Measurements from ENCODE around the gene VSIG10L2.

VSIG10L2 gene

GRCh38 chr11:125949271-125950177 lies 3.7 kb downstream of the VSIG10L2 start:
- CTCF ChIA-PET: interaction anchor here (1.4 kb wide), 1 partner anchor 27 kb away, joined by 3 read pairs; no protein-coding TSS in a partner anchor

DNA sequence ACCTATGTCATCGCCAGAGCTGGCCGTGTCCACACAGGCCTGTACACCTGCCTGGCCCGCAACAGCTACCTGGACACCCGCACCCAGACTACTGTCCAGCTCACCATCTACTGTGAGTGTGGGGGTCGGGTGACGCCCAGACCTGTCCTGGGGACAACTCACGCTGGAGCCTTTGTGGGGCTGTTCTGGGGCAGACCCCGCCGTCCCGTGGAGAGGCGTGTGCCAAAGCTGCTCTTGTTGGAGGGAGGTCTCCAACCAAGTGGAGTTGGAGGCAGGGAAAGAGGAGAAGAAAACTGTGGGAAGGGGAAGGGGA lies 4.3 kb downstream of the VSIG10L2 start:
- ChIA-PET POLR2A (no interaction called here), CTCF (no interaction called here)
- no peak for DNase-seq (ENCODE audit: extremely low spot score)
- TF ChIP-seq, protein P1, sequence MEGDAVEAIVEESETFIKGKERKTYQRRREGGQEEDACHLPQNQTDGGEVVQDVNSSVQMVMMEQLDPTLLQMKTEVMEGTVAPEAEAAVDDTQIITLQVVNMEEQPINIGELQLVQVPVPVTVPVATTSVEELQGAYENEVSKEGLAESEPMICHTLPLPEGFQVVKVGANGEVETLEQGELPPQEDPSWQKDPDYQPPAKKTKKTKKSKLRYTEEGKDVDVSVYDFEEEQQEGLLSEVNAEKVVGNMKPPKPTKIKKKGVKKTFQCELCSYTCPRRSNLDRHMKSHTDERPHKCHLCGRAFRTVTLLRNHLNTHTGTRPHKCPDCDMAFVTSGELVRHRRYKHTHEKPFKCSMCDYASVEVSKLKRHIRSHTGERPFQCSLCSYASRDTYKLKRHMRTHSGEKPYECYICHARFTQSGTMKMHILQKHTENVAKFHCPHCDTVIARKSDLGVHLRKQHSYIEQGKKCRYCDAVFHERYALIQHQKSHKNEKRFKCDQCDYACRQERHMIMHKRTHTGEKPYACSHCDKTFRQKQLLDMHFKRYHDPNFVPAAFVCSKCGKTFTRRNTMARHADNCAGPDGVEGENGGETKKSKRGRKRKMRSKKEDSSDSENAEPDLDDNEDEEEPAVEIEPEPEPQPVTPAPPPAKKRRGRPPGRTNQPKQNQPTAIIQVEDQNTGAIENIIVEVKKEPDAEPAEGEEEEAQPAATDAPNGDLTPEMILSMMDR (IDR thresholded peaks at IDR 0.05; ENCODE audit: control extremely low read depth, extremely low read depth, low read depth, missing control alignments): no peak

More at GRCh38 chr11:125949271-125950177, 3.7 kb downstream of the VSIG10L2 start:
- TF ChIP-seq, protein P1 (IDR thresholded peaks at IDR 0.05; ENCODE audit: control extremely low read depth, extremely low read depth, low read depth, missing control alignments): no peak
- DNase-seq (ENCODE audit: extremely low spot score): no peak
- POLR2A ChIA-PET: interaction anchor here (0.5 kb wide), 1 partner anchor 277 kb away, joined by 6 read pairs; no protein-coding TSS in a partner anchor

DNA sequence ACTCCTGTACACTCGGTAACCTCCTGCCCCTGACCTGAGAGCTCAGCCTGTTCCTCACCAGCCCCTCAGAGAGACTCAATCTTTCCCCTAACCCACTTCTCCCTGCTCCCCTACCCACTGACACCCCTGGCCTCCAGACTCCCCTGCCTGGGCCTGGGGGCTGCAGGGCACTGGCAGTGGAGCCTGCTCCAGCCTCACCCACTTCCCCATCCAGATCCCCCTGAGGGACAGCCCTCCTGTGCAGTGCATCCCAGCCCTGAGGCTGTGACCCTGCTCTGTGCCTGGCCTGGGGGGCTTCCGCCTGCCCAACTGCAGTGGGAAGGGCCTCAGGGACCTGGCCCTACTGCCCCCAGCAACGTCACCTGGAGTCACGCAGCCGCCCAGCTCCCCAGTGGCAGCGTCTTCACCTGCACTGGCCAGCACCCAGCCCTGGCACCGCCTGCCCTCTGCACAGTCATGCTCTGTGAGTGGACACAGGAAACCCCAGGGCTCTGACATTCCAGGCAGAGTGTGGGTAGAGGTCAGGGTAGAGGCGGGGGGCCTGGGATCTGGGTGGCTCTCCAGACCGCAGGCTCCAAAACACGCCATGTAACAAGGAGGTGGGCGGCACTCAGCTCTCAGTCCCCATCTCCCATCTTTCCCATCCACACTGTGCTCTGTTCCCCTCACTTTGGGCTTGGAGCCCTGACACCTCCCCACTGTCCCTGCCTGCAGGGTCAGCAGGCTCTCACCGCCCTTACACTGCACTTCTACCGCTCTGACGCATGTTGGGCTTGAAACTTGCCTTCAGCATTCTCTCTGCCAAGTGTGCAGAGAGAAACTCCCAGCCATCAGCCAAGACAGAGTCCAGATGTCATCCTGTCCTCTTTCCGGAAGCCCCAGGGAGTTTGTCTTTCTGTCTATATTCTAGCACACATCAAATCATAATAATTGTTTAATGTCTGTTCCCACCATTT lies 5.1 kb downstream of the VSIG10L2 start:
- ChIA-PET POLR2A (no interaction called here), CTCF (no interaction called here)
- no peak for DNase-seq (ENCODE audit: extremely low spot score)

DNA sequence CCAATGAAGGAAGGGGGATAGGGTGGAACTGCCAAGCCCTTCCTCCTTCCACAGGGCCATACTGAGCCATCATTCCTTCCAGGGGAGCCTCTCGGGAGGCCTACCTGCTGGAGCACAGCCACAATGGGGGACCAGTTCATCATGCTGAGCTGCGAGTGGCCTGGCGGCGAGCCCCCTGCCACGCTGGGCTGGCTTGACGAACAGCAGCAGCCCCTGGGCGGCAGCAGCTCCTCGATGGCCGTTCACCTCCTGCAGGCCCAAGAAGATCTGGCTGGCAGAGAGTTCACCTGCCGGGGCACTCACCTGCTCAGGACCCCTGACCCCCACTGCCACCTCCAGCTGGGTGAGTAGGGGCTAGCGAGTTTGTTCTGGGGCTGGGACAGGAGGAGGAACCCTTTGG lies 5.9 kb downstream of the VSIG10L2 start:
- POLR2A ChIA-PET: no interaction called here

More for the DNA sequence above, 5.1 kb downstream of the VSIG10L2 start:
- TF ChIP-seq, protein P1 (IDR thresholded peaks at IDR 0.05; ENCODE audit: control extremely low read depth, extremely low read depth, low read depth, missing control alignments): no peak

DNA sequence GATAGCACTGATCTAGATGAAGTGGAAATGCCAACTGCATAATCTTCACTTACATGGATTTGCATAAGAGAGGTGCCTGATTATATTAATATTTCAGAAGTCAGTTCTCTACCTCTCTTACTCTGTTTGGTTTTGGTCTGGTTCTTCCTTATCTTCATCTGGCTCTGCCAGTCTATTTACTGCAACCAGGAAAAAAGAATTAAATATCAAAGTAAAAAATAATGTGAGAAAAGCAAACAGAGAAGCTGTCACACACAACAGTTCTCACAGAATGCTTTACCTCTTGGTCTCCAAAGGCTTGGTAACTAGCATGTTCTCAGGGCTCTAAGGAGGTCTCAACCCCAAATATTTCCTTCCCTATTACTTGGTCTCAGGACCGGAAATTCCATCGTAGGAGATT lies 6.7 kb downstream of the VSIG10L2 start:
- no peak for DNase-seq (ENCODE audit: extremely low spot score)
- ChIA-PET CTCF (interaction anchor here (0.9 kb wide), 1 partner anchor 9 kb away, joined by 4 read pairs; no protein-coding TSS in a partner anchor), POLR2A (no interaction called here)
- TF ChIP-seq, protein P1 (IDR thresholded peaks at IDR 0.05; ENCODE audit: control extremely low read depth, extremely low read depth, low read depth, missing control alignments): no peak

More for the DNA sequence above, 5.9 kb downstream of the VSIG10L2 start:
- no peak for DNase-seq (ENCODE audit: extremely low spot score)
- TF ChIP-seq, protein P1 (IDR thresholded peaks at IDR 0.05; ENCODE audit: control extremely low read depth, extremely low read depth, low read depth, missing control alignments): no peak
- CTCF ChIA-PET: interaction anchor here (0.9 kb wide), 1 partner anchor 8 kb away, joined by 4 read pairs; no protein-coding TSS in a partner anchor

DNA sequence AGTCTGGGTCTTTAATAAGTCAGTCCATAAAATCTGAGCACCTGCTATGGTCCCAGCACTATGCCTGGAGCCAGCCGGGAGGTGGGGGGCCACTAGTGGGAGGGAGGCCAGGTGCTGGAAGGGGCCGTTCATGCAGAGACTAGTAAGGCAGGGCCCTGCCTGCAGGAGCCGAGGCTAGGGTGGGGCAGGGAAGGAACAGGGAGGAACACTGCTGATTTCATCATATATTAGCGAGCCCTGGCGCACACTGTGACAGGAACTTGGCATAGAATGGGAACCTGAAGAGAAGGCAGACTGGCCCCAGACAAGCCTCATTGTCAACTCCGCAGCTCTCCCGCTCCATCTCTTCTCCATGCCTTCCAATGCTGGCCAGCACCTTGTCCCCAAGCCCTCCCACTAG lies 7.1 kb downstream of the VSIG10L2 start:
- no peak for DNase-seq (ENCODE audit: extremely low spot score)
- ChIA-PET POLR2A (no interaction called here), CTCF (no interaction called here)
- TF ChIP-seq, protein P1 (IDR thresholded peaks at IDR 0.05; ENCODE audit: control extremely low read depth, extremely low read depth, low read depth, missing control alignments): no peak

Measured in GM10248 (cell line).